H9 (cell line): ENCODE results near the gene UCP1. TPM values are rescaled to one million over a fixed set of nuclear protein-coding genes. Genes with fewer than 3 reads are reported as not detected.

Experiments
- DNase-seq: peaks from one replicate; pipeline ENCODE4 v3.0.0-alpha.2; 2017
- H2AFZ ChIP-seq: one replicate; pipeline ENCODE4 v1.6.1; 2013; ENCODE audit warnings: mild to moderate bottlenecking, low read length, control low read depth, moderate library complexity
- H2AK5ac ChIP-seq: 2 replicates; pipeline ENCODE4 v1.6.1; 2013; ENCODE audit warnings: low read length, control low read depth, mixed read lengths; ENCODE audit not compliant: insufficient read length
- H2BK120ac ChIP-seq: one replicate; pipeline ENCODE4 v1.6.1; 2013; ENCODE audit warnings: low read depth, mild to moderate bottlenecking, low read length, control low read depth, inconsistent platforms; ENCODE audit not compliant: poor library complexity, severe bottlenecking
- H2BK12ac ChIP-seq: 2 replicates; pipeline ENCODE4 v1.6.1; 2013; ENCODE audit warnings: low read length, control low read depth, mixed read lengths, low read depth; ENCODE audit not compliant: insufficient read length
- H2BK15ac ChIP-seq: 2 replicates; pipeline ENCODE4 v1.6.1; 2013; ENCODE audit warnings: low read depth, low read length, control low read depth
- H2BK20ac ChIP-seq: one replicate; pipeline ENCODE4 v1.6.1; 2013; ENCODE audit warnings: low read depth, mild to moderate bottlenecking, low read length, control low read depth, inconsistent platforms; ENCODE audit not compliant: poor library complexity, severe bottlenecking
- H2BK5ac ChIP-seq: 2 replicates; pipeline ENCODE4 v1.6.1; 2013; ENCODE audit warnings: low read length, control low read depth, mixed read lengths; ENCODE audit not compliant: insufficient read length
- H3K14ac ChIP-seq: 2 replicates; pipeline ENCODE4 v1.6.1; 2013; ENCODE audit warnings: low read length, control low read depth; ENCODE audit not compliant: insufficient read depth
- H3K18ac ChIP-seq: 2 replicates; pipeline ENCODE4 v1.6.1; 2013; ENCODE audit warnings: low read depth, mild to moderate bottlenecking, mixed read lengths, low read length, control low read depth; ENCODE audit not compliant: insufficient read length
- H3K23ac ChIP-seq: 2 replicates; pipeline ENCODE4 v1.6.1; 2013; ENCODE audit warnings: low read length, control low read depth, mixed read lengths, low read depth; ENCODE audit not compliant: insufficient read length
- H3K23me2 ChIP-seq: 2 replicates; pipeline ENCODE4 v1.6.1; 2013; ENCODE audit warnings: low read depth, mild to moderate bottlenecking, mixed read lengths, low read length, control low read depth; ENCODE audit not compliant: insufficient read length, poor library complexity, severe bottlenecking
- H3K27ac ChIP-seq: 2 replicates; pipeline ENCODE4 v1.5.1; 2013; ENCODE audit warnings: low read length, control low read depth, mixed read lengths, low read depth; ENCODE audit not compliant: insufficient read length
- H3K27me3 ChIP-seq: 2 replicates; pipeline ENCODE4 v1.6.1; 2013; ENCODE audit warnings: low read length, control low read depth, inconsistent platforms; ENCODE audit not compliant: insufficient read depth
- H3K4ac ChIP-seq: 2 replicates; pipeline ENCODE4 v1.6.1; 2013; ENCODE audit warnings: low read depth, mild to moderate bottlenecking, control low read depth, inconsistent platforms, low read length, moderate library complexity
- H3K4me1 ChIP-seq: 2 replicates; pipeline ENCODE4 v1.6.1; 2013; ENCODE audit warnings: low read length, control low read depth, inconsistent platforms; ENCODE audit not compliant: insufficient read depth
- H3K4me2 ChIP-seq: 2 replicates; pipeline ENCODE4 v1.6.1; 2013; ENCODE audit warnings: low read length, control low read depth, mixed read lengths; ENCODE audit not compliant: insufficient read length, insufficient read depth
- H3K56ac ChIP-seq: 2 replicates; pipeline ENCODE4 v1.6.1; 2013; ENCODE audit warnings: low read depth, mild to moderate bottlenecking, mixed read lengths, low read length, control low read depth; ENCODE audit not compliant: insufficient read length
- H3K79me1 ChIP-seq: 2 replicates; pipeline ENCODE4 v1.6.1; 2013; ENCODE audit warnings: low read depth, mild to moderate bottlenecking, moderate library complexity, low read length, control low read depth, inconsistent platforms; ENCODE audit not compliant: insufficient read depth, poor library complexity, severe bottlenecking
- H3K79me2 ChIP-seq: 2 replicates; pipeline ENCODE4 v1.6.1; 2013; ENCODE audit warnings: low read length, control low read depth, inconsistent platforms; ENCODE audit not compliant: insufficient read depth
- H3K9ac ChIP-seq: 2 replicates; pipeline ENCODE4 v1.6.1; 2013; ENCODE audit warnings: low read length, control low read depth, mixed read lengths; ENCODE audit not compliant: insufficient read length; ENCODE audit errors: extremely low read depth
- H3K9me3 ChIP-seq: one replicate; pipeline ENCODE4 v1.6.1; 2013; ENCODE audit warnings: low read depth, low read length, inconsistent platforms; ENCODE audit not compliant: control insufficient read depth
- H3T11ph ChIP-seq: one replicate; pipeline ENCODE4 v1.6.1; 2013; ENCODE audit warnings: mild to moderate bottlenecking, low read length, control low read depth, inconsistent platforms
- H4K20me1 ChIP-seq: one replicate; pipeline ENCODE4 v1.6.1; 2013; ENCODE audit not compliant: control insufficient read depth, insufficient read length, insufficient read depth
- H4K5ac ChIP-seq: 2 replicates; pipeline ENCODE4 v1.6.1; 2013; ENCODE audit warnings: low read depth, mild to moderate bottlenecking, mixed read lengths, low read length, control low read depth; ENCODE audit not compliant: insufficient read length
- H4K8ac ChIP-seq: replicated peaks from 2 replicates; pipeline ENCODE4 v1.6.1; 2013; ENCODE audit warnings: low read length, control low read depth, mixed read lengths, low read depth; ENCODE audit not compliant: insufficient read length
- H4K91ac ChIP-seq: 2 replicates; pipeline ENCODE4 v1.6.1; 2013; ENCODE audit warnings: low read depth, mild to moderate bottlenecking, moderate library complexity, mixed read lengths, low read length, control low read depth; ENCODE audit not compliant: insufficient read length
- H3K27ac Mint-ChIP-seq, 3 experiments: 2 replicates in 2 of 3; 3 replicates in 1 of 3; pipeline ENCODE4 v1.8.0; 2020 to 2021; ENCODE audit warnings: mixed read lengths in 3 of 3, mild to moderate bottlenecking in 1 of 3, moderate library complexity in 1 of 3
- H3K27me3 Mint-ChIP-seq: 2 replicates; pipeline ENCODE4 v1.8.0; 2021; ENCODE audit warnings: low read depth, mild to moderate bottlenecking, moderate library complexity, mixed read lengths
- H3K36me3 Mint-ChIP-seq, 3 experiments: 2 replicates in 2 of 3; 3 replicates in 1 of 3; pipeline ENCODE4 v1.8.0; 2020 to 2021; ENCODE audit warnings: low read depth in 3 of 3, mixed read lengths in 3 of 3; ENCODE audit not compliant: insufficient read depth in 1 of 3
- H3K4me1 Mint-ChIP-seq, 2 experiments: 2 replicates each; pipeline ENCODE4 v1.8.0; 2020; ENCODE audit warnings: mixed read lengths in 2 of 2
- H3K4me3 Mint-ChIP-seq, 2 experiments: 2 replicates in 1 of 2; 3 replicates in 1 of 2; pipeline ENCODE4 v1.8.0; 2020 to 2021; ENCODE audit warnings: mild to moderate bottlenecking in 2 of 2, mixed read lengths in 2 of 2, moderate library complexity in 1 of 2
- H3K9me3 Mint-ChIP-seq, 2 experiments: 2 replicates in 1 of 2; 3 replicates in 1 of 2; pipeline ENCODE4 v1.8.0; 2020; ENCODE audit warnings: mild to moderate bottlenecking in 2 of 2, mixed read lengths in 2 of 2, moderate library complexity in 1 of 2
- CTCF ChIP-seq: fragments of 200-600 bp; sonication (generic); conservative IDR thresholded peaks from 3 replicates; pipeline ENCODE4 v1.8.0; 2021; ENCODE audit warnings: antibody characterized with exemption, mild to moderate bottlenecking
- WGBS: extraction: QIAGEN DNeasy Blood & Tissue Kit; methylation state at CpG from one replicate; pipeline ENCODE4 v1.1.7; 2013; ENCODE audit warnings: missing lambda C conversion rate, low lambda C conversion rate, mixed read lengths; ENCODE audit not compliant: insufficient read length; ENCODE audit errors: extremely low coverage; 5-methylcytosine and 5-hydroxymethylcytosine counted together
- total RNA-seq: library from RNA; stranded (reverse); gene quantifications from 2 replicates; pipeline ENCODE4 v1.2.1, GENCODE V29; 2021

UCP1 gene
- total RNA-seq, 1 experiment from 2014 or later, result not detected

DNA sequence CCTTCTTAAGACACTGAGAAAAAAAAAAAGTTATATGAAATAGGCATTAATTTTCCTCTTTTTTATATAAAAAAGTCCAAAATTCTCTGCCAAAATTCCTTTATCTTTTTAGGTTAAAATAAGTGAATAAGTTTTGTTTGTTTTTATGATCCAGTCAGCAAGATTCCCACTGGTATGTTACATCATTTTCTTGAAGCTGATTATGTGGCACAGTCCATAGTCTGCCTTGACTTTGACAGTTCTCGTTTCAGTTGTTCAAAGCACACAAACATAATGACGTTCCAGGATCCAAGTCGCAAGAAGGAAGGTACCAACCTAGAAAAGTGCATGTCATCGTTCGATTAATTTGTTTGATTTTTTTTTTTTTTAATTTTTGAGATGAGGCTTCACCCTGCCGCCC is 9.1 kb downstream of the UCP1 start:
- Histone ChIP-seq H4K20me1 (no peaks in the 10 kb centered on the region), H4K91ac (no peak overlapping the region), H4K5ac (no peak overlapping the region), H3K14ac (no peak overlapping the region), H3K9ac (no peak overlapping the region), H3K79me1 (no peaks in the 10 kb centered on the region), H2BK120ac (no peak overlapping the region), H2BK15ac (no peak overlapping the region), H3K4me1 (peaks cover 8% of the 10 kb centered on the region; the same call in 1 of the 2 replicates), H3K79me2 (no peaks in the 10 kb centered on the region), H2BK12ac (no peak overlapping the region), H3K23ac (no peak overlapping the region), H2AK5ac (no peak overlapping the region), H3K18ac (no peak overlapping the region), H3K56ac (no peak overlapping the region), H3K27ac (no peak overlapping the region), H4K8ac (no peak overlapping the region), H2BK5ac (no peak overlapping the region), H3K4me2 (no peak overlapping the region), H2AFZ (no peak overlapping the region), H2BK20ac (no peak overlapping the region), H3K23me2 (no peaks in the 10 kb centered on the region), H3K4ac (no peak overlapping the region), H3T11ph (no peak overlapping the region), H3K9me3 (no peaks in the 10 kb centered on the region), H3K27me3 (no peaks in the 10 kb centered on the region)
- no CpG with 5 or more reads among the region's 6 CpGs for WGBS
- Mint-ChIP-seq H3K4me3 (no peak overlapping the region), H3K27ac (no peak overlapping the region), H3K9me3 (no peaks in the 10 kb centered on the region; a peak in 1 of 5 replicates), H3K27me3 (peaks cover 4% of the 10 kb centered on the region; the same call in 1 of the 2 replicates), H3K36me3 (no peaks in the 10 kb centered on the region), H3K4me1 (peaks cover 27 to 28% of the 10 kb centered on the region in 2 experiments)
- DNase-seq, result no peak
- TF ChIP-seq CTCF, result no peak
